ENCODE data around the gene KRT76.

KRT76 gene

DNA sequence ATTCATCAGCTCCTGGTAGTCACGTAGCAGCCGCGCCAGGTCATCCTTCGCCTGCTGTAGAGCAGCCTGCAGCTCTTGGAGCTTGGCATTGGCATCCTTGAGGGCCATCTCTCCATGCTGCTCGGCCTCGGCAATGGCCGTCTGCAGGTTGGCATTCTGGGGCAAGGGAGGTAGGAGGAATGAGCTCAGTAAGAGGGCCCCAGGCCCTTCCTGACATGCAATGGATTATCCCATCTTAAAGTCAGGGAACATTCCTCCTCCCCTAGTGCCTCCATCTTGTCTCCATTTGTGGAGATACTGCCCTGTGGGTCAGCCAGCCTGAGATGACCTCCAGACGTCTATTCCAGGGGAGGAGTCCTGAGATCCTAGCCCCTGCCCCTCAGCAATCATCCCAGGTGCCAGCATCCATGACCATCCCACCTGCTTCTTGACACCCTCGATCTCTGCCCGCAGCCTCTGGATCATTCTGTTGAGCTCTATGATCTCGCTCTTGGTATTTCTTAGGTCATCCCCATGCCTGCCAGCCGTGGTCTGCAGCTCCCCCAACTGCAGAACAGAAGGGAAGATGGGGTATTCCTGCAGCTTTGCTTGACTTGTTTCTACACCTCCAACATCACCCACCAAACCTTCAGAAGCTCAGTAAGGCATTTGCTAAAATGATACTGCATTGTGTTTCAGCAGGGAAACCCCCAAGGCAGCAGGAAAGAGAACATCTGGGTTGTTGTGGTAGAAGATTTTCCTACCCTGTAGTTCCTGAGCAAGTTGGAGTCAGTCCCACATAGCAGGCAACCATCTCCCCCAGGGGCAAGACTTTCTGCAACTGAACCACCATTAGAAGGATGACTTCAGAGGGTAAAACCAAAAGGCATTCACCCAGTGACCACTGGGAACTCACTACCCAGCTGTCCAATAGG is 14.4 kb upstream of the KRT76 start:
- TF ChIP-seq, protein P1, sequence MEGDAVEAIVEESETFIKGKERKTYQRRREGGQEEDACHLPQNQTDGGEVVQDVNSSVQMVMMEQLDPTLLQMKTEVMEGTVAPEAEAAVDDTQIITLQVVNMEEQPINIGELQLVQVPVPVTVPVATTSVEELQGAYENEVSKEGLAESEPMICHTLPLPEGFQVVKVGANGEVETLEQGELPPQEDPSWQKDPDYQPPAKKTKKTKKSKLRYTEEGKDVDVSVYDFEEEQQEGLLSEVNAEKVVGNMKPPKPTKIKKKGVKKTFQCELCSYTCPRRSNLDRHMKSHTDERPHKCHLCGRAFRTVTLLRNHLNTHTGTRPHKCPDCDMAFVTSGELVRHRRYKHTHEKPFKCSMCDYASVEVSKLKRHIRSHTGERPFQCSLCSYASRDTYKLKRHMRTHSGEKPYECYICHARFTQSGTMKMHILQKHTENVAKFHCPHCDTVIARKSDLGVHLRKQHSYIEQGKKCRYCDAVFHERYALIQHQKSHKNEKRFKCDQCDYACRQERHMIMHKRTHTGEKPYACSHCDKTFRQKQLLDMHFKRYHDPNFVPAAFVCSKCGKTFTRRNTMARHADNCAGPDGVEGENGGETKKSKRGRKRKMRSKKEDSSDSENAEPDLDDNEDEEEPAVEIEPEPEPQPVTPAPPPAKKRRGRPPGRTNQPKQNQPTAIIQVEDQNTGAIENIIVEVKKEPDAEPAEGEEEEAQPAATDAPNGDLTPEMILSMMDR (IDR thresholded peaks at IDR 0.05; ENCODE audit: insufficient read depth, low read depth, low read length, missing control alignments), result no peak
- no peak overlapping the region for H3K4me3 ChIP-seq (ENCODE audit: low read length)

GRCh38 chr12:52790427-52791270 is 13.5 kb upstream of the KRT76 start:
- H3K4me3 ChIP-seq (ENCODE audit: low read length), result no peak overlapping the region

More for the DNA sequence above, 14.4 kb upstream of the KRT76 start:
- no peak for DNase-seq (ENCODE audit: low read depth)

GRCh38 chr12:52789637-52790426 is 12.7 kb upstream of the KRT76 start:
- H3K4me3 ChIP-seq (ENCODE audit: low read length), result no peak overlapping the region
- no peak for DNase-seq (ENCODE audit: low read depth)
- TF ChIP-seq, protein P1 (IDR thresholded peaks at IDR 0.05; ENCODE audit: insufficient read depth, low read depth, low read length, missing control alignments), result no peak

More at GRCh38 chr12:52790427-52791270, 13.5 kb upstream of the KRT76 start:
- TF ChIP-seq, protein P1 (IDR thresholded peaks at IDR 0.05; ENCODE audit: insufficient read depth, low read depth, low read length, missing control alignments), result no peak
- no peak for DNase-seq (ENCODE audit: low read depth)

- TF ChIP-seq, protein P1 (IDR thresholded peaks at IDR 0.05; ENCODE audit: insufficient read depth, low read depth, low read length, missing control alignments), result no peak
- no peak overlapping the region for H3K4me3 ChIP-seq (ENCODE audit: low read length)
- no peak for DNase-seq (ENCODE audit: low read depth)
These were observed 11.9 kb upstream of the KRT76 start for GRCh38 chr12:52788876-52789636.

- no peak overlapping the region for H3K4me3 ChIP-seq (ENCODE audit: low read length)
- no peak for DNase-seq (ENCODE audit: low read depth)
- TF ChIP-seq, protein P1 (IDR thresholded peaks at IDR 0.05; ENCODE audit: insufficient read depth, low read depth, low read length, missing control alignments), result no peak
These were observed 11.2 kb upstream of the KRT76 start for GRCh38 chr12:52788192-52788875.

All from epithelial cell of esophagus (primary cell).